AG20443 (cell line): ENCODE data around the gene OVCH1.
A peak's percentile ranks its signal among the peaks of the same experiment; 100 is the strongest.
"Not testable (repeated sequence)": the region's sequence is repeated elsewhere in the genome, so short reads cannot be mapped to it uniquely, and the experiment has no call there.

ENCODE experiments used
- DNase-seq: peaks from one replicate; pipeline ENCODE4 v3.0.0; 2012; ENCODE audit warnings: low spot score, mixed read lengths

Gene OVCH1

GRCh38 chr12:29503283-29503682 lies 5.8 kb upstream of the OVCH1 start:
- no peak for DNase-seq

- no peak for DNase-seq
Measured at GRCh38 chr12:29499235-29499634, 1.7 kb upstream of the OVCH1 start.

GRCh38 chr12:29492891-29493290 lies 4.6 kb downstream of the OVCH1 start:
- DNase-seq: no peak

- DNase-seq: no peak
Measured at GRCh38 chr12:29486972-29487371, 10.5 kb downstream of the OVCH1 start.

GRCh38 chr12:29463198-29463597 lies 34.3 kb downstream of the OVCH1 start:
- DNase-seq: no peak

GRCh38 chr12:29460082-29460481 lies 37.4 kb downstream of the OVCH1 start:
- DNase-seq: no peak

GRCh38 chr12:29455087-29455486 lies 42.4 kb downstream of the OVCH1 start:
- DNase-seq: no peak

- no peak for DNase-seq
Measured at GRCh38 chr12:29451888-29452287, 45.6 kb downstream of the OVCH1 start.

- DNase-seq: no peak
Measured at GRCh38 chr12:29448157-29448556, 49.3 kb downstream of the OVCH1 start.

- DNase-seq: no peak
Measured at GRCh38 chr12:29447285-29447975, 50.1 kb downstream of the OVCH1 start.

- no peak for DNase-seq
Measured at GRCh38 chr12:29439506-29439905, 58.0 kb downstream of the OVCH1 start.

- no peak for DNase-seq
Measured at GRCh38 chr12:29438752-29439408, 58.6 kb downstream of the OVCH1 start.

- DNase-seq: no peak
Measured at GRCh38 chr12:29437575-29437974, 59.9 kb downstream of the OVCH1 start.

- DNase-seq: not testable (repeated sequence)
Measured at GRCh38 chr12:29436815-29437214, 60.7 kb downstream of the OVCH1 start.

- no peak for DNase-seq
Measured at GRCh38 chr12:29431513-29431912, 66.0 kb downstream of the OVCH1 start.

GRCh38 chr12:29430716-29431044 lies 66.8 kb downstream of the OVCH1 start:
- no peak for DNase-seq

GRCh38 chr12:29429999-29430715 lies 67.3 kb downstream of the OVCH1 start:
- DNase-seq: no peak

GRCh38 chr12:29428633-29429032 lies 68.9 kb downstream of the OVCH1 start:
- DNase-seq: peak; percentile 12

- no peak for DNase-seq
Measured at GRCh38 chr12:29427964-29428363, 69.5 kb downstream of the OVCH1 start.

GRCh38 chr12:29426498-29426897 lies 71.0 kb downstream of the OVCH1 start:
- DNase-seq: no peak

GRCh38 chr12:29425722-29426121 lies 71.8 kb downstream of the OVCH1 start:
- no peak for DNase-seq

GRCh38 chr12:29416748-29417147 lies 80.7 kb downstream of the OVCH1 start:
- DNase-seq: no peak

GRCh38 chr12:29415111-29415510 lies 82.4 kb downstream of the OVCH1 start:
- no peak for DNase-seq
